ENCODE measurements around the gene CCBE1.
"Not testable (repeated sequence)": the region's sequence is repeated elsewhere in the genome, so short reads cannot be mapped to it uniquely, and the experiment has no call there.

DNA sequence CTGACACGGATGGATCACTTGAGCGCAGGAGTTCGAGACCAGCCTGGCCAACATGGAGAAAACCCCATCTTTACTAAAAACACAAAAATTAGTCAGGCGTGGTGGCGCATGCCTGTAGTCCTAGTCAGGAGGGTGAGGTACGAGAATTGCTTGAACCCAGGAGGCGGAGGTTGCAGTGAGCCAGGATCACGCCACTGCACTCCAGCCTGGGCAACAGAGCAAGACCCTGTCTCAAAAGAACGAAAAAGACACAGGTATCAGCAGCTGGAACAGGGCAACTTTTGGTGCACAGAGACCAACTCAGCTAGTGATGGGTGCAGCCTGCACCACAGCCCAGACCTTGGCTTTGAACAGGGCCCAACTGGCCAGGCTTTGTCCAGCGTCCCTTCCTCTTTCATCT lies 48.8 kb downstream of the CCBE1 start:
- TF ChIP-seq, protein P1, sequence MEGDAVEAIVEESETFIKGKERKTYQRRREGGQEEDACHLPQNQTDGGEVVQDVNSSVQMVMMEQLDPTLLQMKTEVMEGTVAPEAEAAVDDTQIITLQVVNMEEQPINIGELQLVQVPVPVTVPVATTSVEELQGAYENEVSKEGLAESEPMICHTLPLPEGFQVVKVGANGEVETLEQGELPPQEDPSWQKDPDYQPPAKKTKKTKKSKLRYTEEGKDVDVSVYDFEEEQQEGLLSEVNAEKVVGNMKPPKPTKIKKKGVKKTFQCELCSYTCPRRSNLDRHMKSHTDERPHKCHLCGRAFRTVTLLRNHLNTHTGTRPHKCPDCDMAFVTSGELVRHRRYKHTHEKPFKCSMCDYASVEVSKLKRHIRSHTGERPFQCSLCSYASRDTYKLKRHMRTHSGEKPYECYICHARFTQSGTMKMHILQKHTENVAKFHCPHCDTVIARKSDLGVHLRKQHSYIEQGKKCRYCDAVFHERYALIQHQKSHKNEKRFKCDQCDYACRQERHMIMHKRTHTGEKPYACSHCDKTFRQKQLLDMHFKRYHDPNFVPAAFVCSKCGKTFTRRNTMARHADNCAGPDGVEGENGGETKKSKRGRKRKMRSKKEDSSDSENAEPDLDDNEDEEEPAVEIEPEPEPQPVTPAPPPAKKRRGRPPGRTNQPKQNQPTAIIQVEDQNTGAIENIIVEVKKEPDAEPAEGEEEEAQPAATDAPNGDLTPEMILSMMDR (IDR thresholded peaks at IDR 0.05), result not testable (repeated sequence)
- not testable (repeated sequence) for TF ChIP-seq EZH2phosphoT487, EZH2 (IDR thresholded peaks at IDR 0.05)

All from neural progenitor cell (in vitro differentiated cells).